GM12865 (cell line): Measurements from ENCODE around the gene USP35.

ENCODE experiments used
- DNase-seq: peaks from one replicate; pipeline ENCODE4 v3.0.0; 2010; ENCODE audit warnings: low read depth
- H3K4me3 ChIP-seq: 2 replicates; pipeline ENCODE4 v1.5.1; 2011; ENCODE audit warnings: mild to moderate bottlenecking, low read depth, low read length, control low read depth
- CTCF ChIP-seq: IDR thresholded peaks from 2 replicates; pipeline ENCODE4 v1.5.1; 2011; ENCODE audit warnings: low read length, control low read depth, low read depth, inconsistent platforms; ENCODE audit not compliant: insufficient read depth; ENCODE audit errors: missing control alignments

The USP35 gene

GRCh38 chr11:78205256-78205655 is 16.5 kb downstream of the USP35 start:
- no peak for DNase-seq
- no peak overlapping the region for H3K4me3 ChIP-seq
- no peak for TF ChIP-seq CTCF

- TF ChIP-seq CTCF, result no peak
- DNase-seq, result no peak
- no peak overlapping the region for H3K4me3 ChIP-seq
Observed at GRCh38 chr11:78205691-78206090, 17.0 kb downstream of the USP35 start.

- no peak for DNase-seq
- no peak for TF ChIP-seq CTCF
- H3K4me3 ChIP-seq, result no peak overlapping the region
Observed at GRCh38 chr11:78207532-78208256, 19.0 kb downstream of the USP35 start.

- DNase-seq, result no peak
- no peak overlapping the region for H3K4me3 ChIP-seq
- no peak for TF ChIP-seq CTCF
Observed at GRCh38 chr11:78208257-78209165, 19.8 kb downstream of the USP35 start.

- H3K4me3 ChIP-seq, result no peak overlapping the region
- no peak for DNase-seq
- no peak for TF ChIP-seq CTCF
Observed at GRCh38 chr11:78209478-78209877, 20.8 kb downstream of the USP35 start.

GRCh38 chr11:78210000-78210608 is 21.4 kb downstream of the USP35 start:
- H3K4me3 ChIP-seq, result no peak overlapping the region
- no peak for TF ChIP-seq CTCF
- no peak for DNase-seq
